Measurements from ENCODE around the gene PRDM16.

Gene PRDM16

DNA sequence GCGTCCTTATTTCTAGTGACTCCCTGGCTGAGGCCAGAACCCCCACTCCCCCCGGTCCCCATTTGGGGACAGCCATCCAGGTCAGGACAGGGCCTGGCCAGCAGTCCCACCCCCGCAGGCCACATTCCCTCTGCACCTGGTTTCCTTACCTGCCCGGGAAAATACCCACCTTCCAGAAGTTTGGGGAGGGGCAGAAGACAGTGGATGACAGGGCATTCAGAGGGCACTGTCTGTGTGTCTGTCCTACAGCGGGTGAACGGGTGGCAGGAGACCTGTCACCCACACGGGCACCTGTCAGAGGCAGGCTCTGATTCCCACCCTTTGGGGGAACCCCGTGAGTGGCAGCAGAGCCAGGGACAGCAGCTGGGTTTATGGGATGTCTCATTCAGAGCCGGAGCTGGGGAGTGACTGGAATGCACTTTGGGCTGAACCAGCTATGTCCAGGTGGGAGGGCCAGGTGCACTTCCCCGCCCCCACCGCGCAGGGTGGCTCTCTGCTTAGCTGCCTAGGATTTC lies 387.5 kb downstream of the PRDM16 start:
- H3K4me3 ChIP-seq (ENCODE audit: low read depth, low read length): no peak overlapping the region
- DNase-seq (ENCODE audit: low read depth): no peak
- TF ChIP-seq, protein P1, sequence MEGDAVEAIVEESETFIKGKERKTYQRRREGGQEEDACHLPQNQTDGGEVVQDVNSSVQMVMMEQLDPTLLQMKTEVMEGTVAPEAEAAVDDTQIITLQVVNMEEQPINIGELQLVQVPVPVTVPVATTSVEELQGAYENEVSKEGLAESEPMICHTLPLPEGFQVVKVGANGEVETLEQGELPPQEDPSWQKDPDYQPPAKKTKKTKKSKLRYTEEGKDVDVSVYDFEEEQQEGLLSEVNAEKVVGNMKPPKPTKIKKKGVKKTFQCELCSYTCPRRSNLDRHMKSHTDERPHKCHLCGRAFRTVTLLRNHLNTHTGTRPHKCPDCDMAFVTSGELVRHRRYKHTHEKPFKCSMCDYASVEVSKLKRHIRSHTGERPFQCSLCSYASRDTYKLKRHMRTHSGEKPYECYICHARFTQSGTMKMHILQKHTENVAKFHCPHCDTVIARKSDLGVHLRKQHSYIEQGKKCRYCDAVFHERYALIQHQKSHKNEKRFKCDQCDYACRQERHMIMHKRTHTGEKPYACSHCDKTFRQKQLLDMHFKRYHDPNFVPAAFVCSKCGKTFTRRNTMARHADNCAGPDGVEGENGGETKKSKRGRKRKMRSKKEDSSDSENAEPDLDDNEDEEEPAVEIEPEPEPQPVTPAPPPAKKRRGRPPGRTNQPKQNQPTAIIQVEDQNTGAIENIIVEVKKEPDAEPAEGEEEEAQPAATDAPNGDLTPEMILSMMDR (IDR thresholded peaks at IDR 0.05; ENCODE audit: low read depth, low read length): no peak
- no peak for TF ChIP-seq POLR2A (IDR thresholded peaks at IDR 0.05; ENCODE audit: extremely low read depth, insufficient read length)
- no peak for TF ChIP-seq MYC (IDR thresholded peaks at IDR 0.05; ENCODE audit: low read depth, low read length)
- TF ChIP-seq, protein P2, sequence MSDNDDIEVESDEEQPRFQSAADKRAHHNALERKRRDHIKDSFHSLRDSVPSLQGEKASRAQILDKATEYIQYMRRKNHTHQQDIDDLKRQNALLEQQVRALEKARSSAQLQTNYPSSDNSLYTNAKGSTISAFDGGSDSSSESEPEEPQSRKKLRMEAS (IDR thresholded peaks at IDR 0.05; ENCODE audit: low read depth, low read length): no peak

DNA sequence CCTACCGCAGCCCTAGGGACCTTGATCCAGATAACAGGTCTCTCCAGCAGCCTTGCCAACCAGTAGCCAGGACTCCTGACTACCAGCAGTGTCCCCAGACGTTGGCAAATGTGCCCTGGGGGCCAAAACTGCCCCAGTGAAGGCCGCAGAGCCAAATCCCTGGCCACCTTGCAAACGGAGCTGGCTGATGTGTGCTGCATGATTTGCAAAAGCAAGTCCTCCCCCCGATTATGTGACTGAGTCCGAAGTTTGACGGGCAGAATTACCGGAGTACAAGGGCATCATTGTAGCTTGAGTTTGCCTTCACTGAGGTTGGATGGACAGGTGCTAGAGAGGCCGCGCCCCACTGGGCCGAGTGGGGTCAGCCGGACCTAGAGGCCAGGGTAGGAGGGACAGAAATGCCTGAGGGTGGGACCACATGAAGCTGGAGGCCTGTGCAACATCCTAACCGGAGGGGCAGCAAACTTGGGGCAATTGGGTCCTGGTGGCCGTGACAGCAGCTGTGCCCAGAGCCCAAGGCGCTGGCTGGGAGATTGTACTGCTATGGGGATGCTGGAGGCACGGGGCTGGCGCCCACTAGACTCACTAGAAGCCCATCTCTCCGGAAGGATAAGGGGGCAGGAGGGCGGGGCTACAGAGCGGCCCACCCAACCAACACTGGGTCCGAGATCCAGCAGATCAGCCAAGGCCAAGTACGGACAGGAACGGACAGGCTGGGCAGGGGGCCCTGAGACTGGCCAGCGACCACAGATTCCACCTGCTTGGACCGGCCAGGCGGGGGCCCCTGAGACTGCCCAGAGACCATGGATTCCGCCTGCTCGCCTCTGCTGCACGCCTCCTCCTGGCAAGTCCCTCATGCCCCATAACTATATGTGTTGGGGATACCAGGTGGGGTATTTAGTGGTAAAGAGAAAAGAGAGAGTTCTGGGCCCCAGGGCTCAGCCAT lies 388.2 kb downstream of the PRDM16 start:
- H3K4me3 ChIP-seq (ENCODE audit: low read depth, low read length): no peak overlapping the region
- DNase-seq (ENCODE audit: low read depth): no peak
- TF ChIP-seq, protein P2 (IDR thresholded peaks at IDR 0.05; ENCODE audit: low read depth, low read length): no peak
- TF ChIP-seq POLR2A (IDR thresholded peaks at IDR 0.05; ENCODE audit: extremely low read depth, insufficient read length) (no peak), MYC (IDR thresholded peaks at IDR 0.05; ENCODE audit: low read depth, low read length) (no peak)
- TF ChIP-seq, protein P1 (IDR thresholded peaks at IDR 0.05; ENCODE audit: low read depth, low read length): no peak

DNA sequence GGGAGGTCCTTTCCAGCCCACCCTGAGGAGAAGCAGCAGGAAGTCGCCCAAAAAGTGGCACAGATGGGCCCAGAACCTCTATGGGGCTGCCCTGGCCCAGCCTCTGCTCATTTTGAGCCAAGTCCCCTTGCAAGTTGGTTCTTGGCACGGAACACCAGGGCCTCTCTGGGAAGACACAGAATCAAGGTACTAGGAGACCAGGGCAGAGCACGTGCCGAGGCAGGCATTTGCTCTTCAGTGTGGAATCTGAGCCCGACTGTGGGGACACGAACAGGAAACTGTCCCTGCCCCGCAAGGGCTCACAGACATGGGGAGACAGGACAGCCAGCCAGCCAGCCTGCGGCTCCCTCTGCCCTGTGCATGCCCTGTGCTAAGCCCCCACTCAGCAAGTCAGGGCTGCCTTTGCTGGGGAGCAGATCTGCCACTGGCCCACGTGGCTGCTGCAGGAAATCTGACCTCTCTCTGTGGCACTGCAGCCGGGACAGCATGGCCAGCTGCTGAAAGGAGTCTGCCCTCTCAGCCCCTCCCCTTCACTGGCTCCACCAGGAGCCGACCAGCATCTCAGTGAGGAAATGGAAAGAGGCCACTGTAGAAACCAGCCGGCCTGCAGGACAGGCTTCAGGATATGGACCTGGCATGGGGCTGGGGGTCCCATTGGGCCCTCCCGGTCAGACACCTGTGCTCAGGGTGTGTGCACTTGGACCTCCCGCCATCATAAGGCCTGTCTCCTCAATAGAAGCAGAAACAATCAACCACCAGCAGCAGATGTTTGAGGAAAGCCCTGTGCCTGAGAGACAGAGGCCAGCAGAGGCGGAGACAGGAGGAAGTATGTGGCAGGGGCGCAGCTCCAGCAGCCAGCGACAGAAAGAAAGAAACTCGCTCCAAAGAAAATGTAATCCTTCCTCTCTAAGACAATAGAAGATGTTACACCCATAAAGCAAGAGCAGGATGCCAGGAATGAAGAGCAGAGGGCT lies 389.2 kb downstream of the PRDM16 start:
- no peak for DNase-seq (ENCODE audit: low read depth)
- TF ChIP-seq, protein P2 (IDR thresholded peaks at IDR 0.05; ENCODE audit: low read depth, low read length): no peak
- TF ChIP-seq, protein P1 (IDR thresholded peaks at IDR 0.05; ENCODE audit: low read depth, low read length): no peak
- TF ChIP-seq MYC (IDR thresholded peaks at IDR 0.05; ENCODE audit: low read depth, low read length): no peak
- TF ChIP-seq POLR2A (IDR thresholded peaks at IDR 0.05; ENCODE audit: extremely low read depth, insufficient read length): no peak
- no peak overlapping the region for H3K4me3 ChIP-seq (ENCODE audit: low read depth, low read length)

DNA sequence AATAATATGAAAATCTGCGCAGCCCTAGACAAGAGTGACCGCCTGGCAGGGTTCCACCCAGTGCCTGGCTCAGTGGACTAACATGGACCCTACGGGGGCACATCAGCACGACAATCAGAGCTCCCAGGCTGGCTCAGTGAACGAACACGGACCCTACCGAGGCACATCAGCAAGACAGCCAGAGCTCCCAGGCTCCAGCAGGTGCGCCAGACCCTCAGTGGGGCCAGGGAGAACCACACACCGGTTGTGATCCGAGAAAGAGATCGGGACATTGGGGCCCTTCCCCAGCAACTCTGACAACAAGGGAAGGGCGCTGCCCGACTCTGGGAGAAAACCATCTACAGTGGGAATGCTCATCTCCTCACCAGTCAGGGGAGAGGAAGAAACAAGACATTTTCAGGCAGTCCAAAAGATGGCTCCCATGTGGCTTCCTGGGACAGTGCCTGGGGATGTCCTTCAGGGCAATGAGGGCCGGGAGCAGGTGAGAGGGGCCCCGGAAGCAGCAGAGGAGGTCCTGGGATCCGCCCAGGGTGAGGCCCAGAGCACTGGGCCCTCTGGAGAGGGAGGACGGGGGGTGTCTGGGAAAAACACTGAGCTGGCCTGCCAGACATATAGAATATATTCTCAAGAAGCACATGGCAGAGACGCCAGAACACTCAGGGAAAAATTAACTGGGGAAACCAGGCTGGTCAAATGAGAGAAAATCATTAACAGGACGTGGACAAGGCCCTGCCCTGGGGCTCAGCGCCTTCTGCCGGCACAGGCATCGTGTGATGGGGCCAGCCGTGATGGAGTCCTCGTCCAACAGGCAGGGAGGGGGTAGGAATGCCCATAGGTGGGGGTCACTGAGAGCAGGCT lies 390.3 kb downstream of the PRDM16 start:
- no peak for DNase-seq (ENCODE audit: low read depth)
- TF ChIP-seq, protein P1 (IDR thresholded peaks at IDR 0.05; ENCODE audit: low read depth, low read length): no peak
- TF ChIP-seq POLR2A (IDR thresholded peaks at IDR 0.05; ENCODE audit: extremely low read depth, insufficient read length): no peak
- TF ChIP-seq, protein P2 (IDR thresholded peaks at IDR 0.05; ENCODE audit: low read depth, low read length): no peak
- no peak for TF ChIP-seq MYC (IDR thresholded peaks at IDR 0.05; ENCODE audit: low read depth, low read length)
- H3K4me3 ChIP-seq (ENCODE audit: low read depth, low read length): no peak overlapping the region
